Activated CD8-positive, alpha-beta memory T cell treated with anti-CD3 and anti-CD28 coated beads, Interleukin-2, amount 50 U/mL, for 48 hours (primary cell): ENCODE measurements around the gene OPN1MW.
"Not testable (repeated sequence)": the region's sequence is repeated elsewhere in the genome, so short reads cannot be mapped to it uniquely, and the experiment has no call there.

Source experiments
- DNase-seq: peaks from one replicate; pipeline ENCODE4 v3.0.0-alpha.2; 2020

OPN1MW gene

GRCh38 chrX:154211499-154211898 lies 29.1 kb downstream of the OPN1MW start:
- not testable (repeated sequence) for DNase-seq

DNA sequence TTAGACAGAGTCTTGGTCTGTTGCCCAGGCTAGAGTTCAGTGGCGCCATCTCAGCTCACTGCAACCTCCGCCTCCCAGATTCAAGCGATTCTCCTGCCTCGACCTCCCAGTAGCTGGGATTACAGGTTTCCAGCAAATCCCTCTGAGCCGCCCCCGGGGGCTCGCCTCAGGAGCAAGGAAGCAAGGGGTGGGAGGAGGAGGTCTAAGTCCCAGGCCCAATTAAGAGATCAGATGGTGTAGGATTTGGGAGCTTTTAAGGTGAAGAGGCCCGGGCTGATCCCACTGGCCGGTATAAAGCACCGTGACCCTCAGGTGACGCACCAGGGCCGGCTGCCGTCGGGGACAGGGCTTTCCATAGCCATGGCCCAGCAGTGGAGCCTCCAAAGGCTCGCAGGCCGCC lies 37.1 kb downstream of the OPN1MW start, which contains the start of gene OPN1MW2:
OPN1MW2 (plus strand) TSS at position 301 of the 400 bp plus-strand sequence; CDS start at position 361, 60 bp downstream.
- not testable (repeated sequence) for DNase-seq

GRCh38 chrX:154225292-154225691 lies 42.9 kb downstream of the OPN1MW start:
- not testable (repeated sequence) for DNase-seq

DNA sequence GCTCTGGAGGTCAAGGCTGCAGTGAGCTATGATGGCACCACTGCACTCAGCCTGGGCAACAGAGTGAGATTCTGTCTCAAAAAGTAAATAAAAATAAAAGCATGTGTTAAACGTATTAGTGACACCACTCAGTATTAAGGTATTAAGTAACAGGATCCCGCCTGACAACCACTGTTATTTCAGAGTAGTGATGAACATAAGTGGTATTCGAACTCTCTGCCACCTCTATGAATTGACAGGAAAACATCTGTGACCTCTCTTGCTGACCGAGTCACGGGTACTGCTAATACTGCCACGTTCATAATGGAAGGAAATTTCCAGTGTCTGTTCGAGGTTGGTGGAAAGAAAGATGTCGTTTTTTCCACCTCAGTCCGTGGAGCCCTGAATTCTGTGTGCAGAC lies 44.3 kb downstream of the OPN1MW start:
- not testable (repeated sequence) for DNase-seq

DNA sequence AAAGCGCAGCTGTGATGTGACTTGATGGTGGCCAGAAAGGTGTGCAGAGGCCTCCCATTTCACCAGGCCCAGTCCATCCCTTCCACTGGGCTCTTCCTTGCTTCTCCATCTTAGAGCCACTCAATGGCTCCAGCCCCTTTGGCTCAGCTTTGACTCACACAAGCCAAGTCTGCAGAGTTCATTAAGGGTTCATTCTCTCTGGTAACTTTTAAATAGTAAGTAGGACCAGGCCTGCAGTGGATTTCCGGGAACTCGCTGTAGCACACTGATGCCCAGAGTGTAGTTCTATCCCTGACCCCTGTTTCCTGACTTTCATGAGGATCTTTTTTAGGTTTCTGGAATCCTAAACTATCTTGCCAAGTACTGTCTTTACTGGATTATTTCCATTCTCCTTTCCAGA lies 49.0 kb downstream of the OPN1MW start:
- DNase-seq, result not testable (repeated sequence)

DNA sequence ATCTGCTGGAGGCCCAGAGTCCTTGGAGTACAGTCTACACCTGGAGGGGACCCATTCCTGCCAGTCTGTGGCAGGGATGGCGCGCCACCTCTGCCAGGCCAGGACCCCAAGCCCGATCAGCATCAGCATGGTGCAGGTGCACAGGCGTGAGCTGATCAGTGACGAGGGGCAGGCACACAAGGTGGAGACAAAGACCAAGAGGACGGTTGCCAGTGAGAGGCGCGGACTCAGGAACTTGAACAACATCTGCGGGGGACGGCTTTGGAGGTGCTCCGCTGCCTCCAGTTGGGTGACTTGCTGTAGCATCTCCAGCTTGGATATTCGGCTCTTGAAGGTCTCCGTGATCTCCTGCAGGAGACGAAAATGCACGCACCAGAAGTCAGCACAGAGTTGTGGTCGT lies 51.2 kb downstream of the OPN1MW start:
- not testable (repeated sequence) for DNase-seq

DNA sequence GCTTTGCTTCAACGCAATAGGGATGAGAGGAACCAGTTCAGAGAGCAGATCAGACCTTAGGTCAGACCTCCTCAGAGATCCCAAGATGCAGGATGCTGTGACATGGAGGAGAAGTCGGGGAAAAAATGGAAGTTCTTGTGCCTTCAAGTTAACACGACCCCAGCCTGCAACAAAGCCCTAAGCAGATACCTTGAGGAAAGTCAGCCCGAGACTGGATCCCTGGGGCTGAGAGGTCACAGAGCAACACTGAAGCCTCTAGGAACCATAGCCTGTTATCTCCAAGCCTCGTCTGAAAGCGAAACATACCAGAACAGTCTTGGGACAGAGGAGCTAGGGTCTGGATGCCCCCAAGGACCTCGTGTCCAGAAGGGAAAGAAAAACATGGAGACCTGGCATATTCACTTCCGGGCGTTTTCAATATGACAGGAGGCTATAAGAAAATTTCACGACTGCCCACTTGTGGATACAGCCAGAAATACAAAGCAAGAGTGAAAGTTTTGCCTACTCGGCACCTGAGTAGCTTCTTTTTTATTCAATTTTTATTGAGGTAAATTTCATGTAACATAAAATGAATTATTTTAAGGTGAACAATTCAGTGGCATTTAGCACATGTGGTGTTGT lies 56.7 kb downstream of the OPN1MW start:
- DNase-seq, result not testable (repeated sequence)

- DNase-seq, result not testable (repeated sequence)
Measured at GRCh38 chrX:154239982-154240503, 57.6 kb downstream of the OPN1MW start.
